HepG2 (cell line): ENCODE data around the gene PSORS1C1. TPM values are rescaled to one million over a fixed set of nuclear protein-coding genes. Genes with fewer than 3 reads are reported as not detected.

Experiments
- CSRNP1 ChIP-seq: sonication (generic); formaldehyde crosslinking; IDR thresholded peaks from 2 replicates; pipeline ENCODE4 v1.8.1; 2023; ENCODE audit warnings: mild to moderate bottlenecking, missing genetic modification reagents
- DMTF1 ChIP-seq: sonication (generic); formaldehyde crosslinking; IDR thresholded peaks from 2 replicates; pipeline ENCODE4 v1.4.0; 2020; ENCODE audit warnings: mild to moderate bottlenecking, missing genetic modification reagents
- DNMT1 ChIP-seq: sonication (generic); formaldehyde crosslinking; IDR thresholded peaks from 2 replicates; pipeline ENCODE4 v1.5.1; 2020; ENCODE audit warnings: mild to moderate bottlenecking, missing genetic modification reagents
- HNF4G ChIP-seq, 2 experiments: sonication (generic) in 1 of 2; formaldehyde crosslinking in 1 of 2; IDR thresholded peaks; 2 replicates each; pipeline versions ENCODE4 v1.4.0 to v1.6.1; 2011 to 2020; ENCODE audit warnings: borderline replicate concordance in 2 of 2, low read depth in 2 of 2, mild to moderate bottlenecking in 2 of 2, low read length in 1 of 2, missing genetic modification reagents in 1 of 2, moderate library complexity in 1 of 2
- LCORL ChIP-seq, 2 experiments: fragments of 450-650 bp in 1 of 2; sonication (generic) in 1 of 2; formaldehyde crosslinking in 1 of 2; IDR thresholded peaks; 2 replicates each; pipeline versions ENCODE4 v1.5.0 to v1.6.1; 2017 to 2020; ENCODE audit warnings: antibody characterized with exemption in 1 of 2, missing genetic modification reagents in 1 of 2
- MAFG ChIP-seq: sonication (generic); formaldehyde crosslinking; IDR thresholded peaks from 2 replicates; pipeline ENCODE4 v1.5.1; 2020; ENCODE audit warnings: mild to moderate bottlenecking, missing genetic modification reagents
- NCOA2 ChIP-seq: sonication (generic); formaldehyde crosslinking; IDR thresholded peaks from 2 replicates; pipeline ENCODE4 v1.8.0; 2022; ENCODE audit warnings: inconsistent platforms
- SATB2 ChIP-seq: sonication (generic); formaldehyde crosslinking; IDR thresholded peaks from 2 replicates; pipeline ENCODE4 v1.5.0; 2020; ENCODE audit warnings: missing genetic modification reagents
- ZGPAT ChIP-seq: IDR thresholded peaks from 2 replicates; pipeline ENCODE4 v1.6.1; 2016; ENCODE audit warnings: mild to moderate bottlenecking
- ZMYM3 ChIP-seq: sonication (generic); formaldehyde crosslinking; IDR thresholded peaks from 2 replicates; pipeline ENCODE4 v1.5.1; 2020; ENCODE audit warnings: mild to moderate bottlenecking, missing genetic modification reagents
- ZNF12 ChIP-seq: sonication (generic); formaldehyde crosslinking; IDR thresholded peaks from 2 replicates; pipeline ENCODE4 v1.5.0; 2020; ENCODE audit warnings: missing genetic modification reagents
- ZNF616 ChIP-seq: sonication (generic); formaldehyde crosslinking; IDR thresholded peaks from 2 replicates; pipeline ENCODE4 v1.5.0; 2020; ENCODE audit warnings: low read depth, mild to moderate bottlenecking, missing genetic modification reagents
- ZNF776 ChIP-seq: sonication (generic); formaldehyde crosslinking; IDR thresholded peaks from 2 replicates; pipeline ENCODE4 v1.4.0; 2020; ENCODE audit warnings: mild to moderate bottlenecking, missing genetic modification reagents
- polyA plus RNA-seq, 8 experiments: library from polyadenylated mRNA; depleted of rRNA in 3 of 8; stranded (reverse) in 7 of 8; unstranded in 1 of 8; fragments of >200 nt; fragmentation: Illumina TruSeq in 4 of 8; extraction: Trizol in 4 of 8; gene quantifications; 2 replicates each; pipeline versions ENCODE4 v1.2.1 to v1.2.3, GENCODE V29; 2011 to 2016; ENCODE audit warnings: low read depth in 4 of 8, missing spikeins in 1 of 8, mixed read lengths in 1 of 8; ENCODE audit not compliant: insufficient read depth in 1 of 8
- total RNA-seq, 5 experiments: library from RNA; depleted of rRNA; stranded (reverse); fragments of >200 nt; fragmentation: Illumina TruSeq; extraction: Trizol; gene quantifications; 2 replicates each; pipeline ENCODE4 v1.2.3, GENCODE V29; 2016; ENCODE audit warnings: low read depth in 1 of 5

The PSORS1C1 gene
- total and polyA plus RNA-seq, 2 of the 13 experiments (the other 11 are each of a cell fraction or from before 2014, with no cell fraction given) = 0.01 to 0.02 TPM

GRCh38 chr6:31092769-31093505 lies 21.7 kb upstream of the PSORS1C1 start (continued):
- TF ChIP-seq LCORL (IDR thresholded peaks at IDR 0.05) (no peak), LCORL (CRISPR knock-in tag; IDR thresholded peaks at IDR 0.05) (no peak), CSRNP1 (CRISPR knock-in tag) (no peak), DNMT1 (CRISPR knock-in tag) (no peak), ZNF776 (CRISPR knock-in tag) (no peak), ZMYM3 (CRISPR knock-in tag) (0 out of 2 replicates have a peak, but pooled peaks have one; percentile 21), NCOA2 (0 out of 2 replicates have a peak, but pooled peaks have one; percentile 20), DMTF1 (no peak), MAFG (CRISPR knock-in tag) (no peak), HNF4G (IDR thresholded peaks at IDR 0.05; ENCODE audit: borderline replicate concordance, low read depth, low read length) (peak; percentile 31; the same call in 1 of the 2 replicates), HNF4G (CRISPR knock-in tag; IDR thresholded peaks at IDR 0.05; ENCODE audit: borderline replicate concordance, low read depth) (no peak), ZNF616 (no peak), ZNF12 (CRISPR knock-in tag) (no peak), SATB2 (CRISPR knock-in tag) (no peak), ZGPAT (CRISPR knock-in tag) (no peak)
